GM23248 (cell line): ENCODE data around the gene SULF2.

ENCODE experiments used
- EZH2 ChIP-seq: fragments of 200-600 bp; sonication (generic); IDR thresholded peaks from 2 replicates; pipeline ENCODE4 v1.6.1; 2018; ENCODE audit warnings: antibody characterized with exemption, mild to moderate bottlenecking; ENCODE audit not compliant: insufficient read depth, poor library complexity, severe bottlenecking
- EZH2phosphoT487 ChIP-seq: fragments of 200-600 bp; sonication (generic); IDR thresholded peaks from 2 replicates; pipeline ENCODE4 v1.6.1; 2018; ENCODE audit warnings: antibody characterized with exemption, moderate library complexity, mild to moderate bottlenecking, low read depth; ENCODE audit not compliant: insufficient read depth

DNA sequence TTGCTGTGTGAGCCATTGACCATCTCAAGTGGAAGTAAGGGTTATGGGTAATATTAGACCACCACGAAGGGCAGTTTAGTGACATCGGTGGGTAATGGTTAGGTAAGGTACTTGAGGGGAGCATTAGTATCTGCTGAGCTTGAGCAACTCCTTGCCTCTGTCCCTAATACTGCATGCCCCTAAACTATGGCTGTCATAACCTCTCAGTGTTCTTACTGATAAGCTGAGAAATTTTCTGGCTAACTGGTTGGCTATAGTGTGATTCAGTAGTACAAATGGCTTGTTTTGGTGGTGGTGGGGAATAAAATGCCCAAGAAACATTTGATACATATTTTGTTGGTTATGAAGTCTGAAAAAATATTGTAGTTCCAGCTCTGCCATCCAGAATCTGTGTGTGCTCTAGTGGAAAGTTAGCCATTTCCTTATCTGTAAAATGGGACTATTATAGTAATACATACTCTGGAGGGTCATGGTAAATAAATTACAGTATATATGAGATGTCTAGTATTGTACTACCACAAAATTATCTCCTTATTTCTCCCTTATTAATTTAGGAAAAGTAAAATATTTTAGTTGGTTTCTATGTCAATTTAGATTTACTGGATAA lies 170.5 kb downstream of the SULF2 start:
- TF ChIP-seq EZH2: no peak
- TF ChIP-seq EZH2phosphoT487: no peak
